ENCODE results near the gene WDR41.
"Not testable (repeated sequence)": the region's sequence is repeated elsewhere in the genome, so short reads cannot be mapped to it uniquely, and the experiment has no call there.

Gene WDR41

DNA sequence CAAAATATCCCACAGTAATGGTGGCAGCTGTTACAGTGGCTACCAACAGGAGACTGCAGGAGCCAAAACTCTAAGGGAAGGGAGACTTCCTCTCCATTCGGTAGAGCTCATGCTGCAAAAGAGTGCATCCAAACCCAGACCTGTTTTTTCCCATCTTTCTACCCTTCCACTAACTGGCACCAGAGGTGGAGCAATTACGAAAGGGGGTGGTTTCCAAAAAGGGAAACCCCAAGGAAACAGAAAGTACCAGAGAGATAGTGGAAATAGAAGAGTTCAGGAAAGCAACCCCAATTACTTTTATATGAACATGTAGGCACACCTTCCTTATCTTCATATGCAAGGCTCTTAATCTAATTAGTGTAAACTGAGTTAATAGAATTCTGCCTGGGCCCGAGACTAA is 7.3 kb upstream of the WDR41 start:
- Histone ChIP-seq H3K27ac (replicated peaks) (no peak overlapping the region), H3K4me3 (replicated peaks; ENCODE audit: insufficient read depth, low read length) (no peak overlapping the region), H3K27me3 (ENCODE audit: insufficient read depth, poor library complexity, severe bottlenecking) (no peaks in the 10 kb centered on the region)
- DNase-seq (ENCODE audit: low read depth in 1 of 2, low spot score in 1 of 2): no peak
- TF ChIP-seq GABPA (IDR thresholded peaks at IDR 0.05; ENCODE audit: low read depth) (no peak), POLR2AphosphoS5 (IDR thresholded peaks at IDR 0.05; ENCODE audit: low read depth) (no peak)

DNA sequence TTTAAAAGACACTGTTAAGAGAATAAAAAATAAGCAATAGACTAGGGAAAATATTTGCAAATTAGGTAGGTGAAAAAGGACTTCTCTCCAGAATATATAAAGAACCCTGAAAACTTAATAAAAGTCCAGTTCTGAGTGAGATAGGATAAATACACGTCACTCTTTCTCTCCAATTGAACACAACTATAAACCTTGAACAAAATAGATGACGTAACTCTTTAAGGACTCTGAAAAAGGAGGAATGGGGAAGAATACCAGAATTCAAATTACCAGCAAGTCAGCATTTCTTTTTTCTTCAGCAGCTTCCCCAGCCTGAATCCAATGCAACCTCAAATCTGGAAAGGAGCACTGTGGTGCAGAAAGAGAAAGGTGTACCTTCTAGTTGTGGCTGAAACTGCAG is 6.8 kb upstream of the WDR41 start:
- Histone ChIP-seq H3K27me3 (ENCODE audit: insufficient read depth, poor library complexity, severe bottlenecking) (no peaks in the 10 kb centered on the region), H3K27ac (replicated peaks) (no peak overlapping the region), H3K4me3 (replicated peaks; ENCODE audit: insufficient read depth, low read length) (no peak overlapping the region)
- DNase-seq (ENCODE audit: low read depth in 1 of 2, low spot score in 1 of 2): no peak
- TF ChIP-seq, protein P1, sequence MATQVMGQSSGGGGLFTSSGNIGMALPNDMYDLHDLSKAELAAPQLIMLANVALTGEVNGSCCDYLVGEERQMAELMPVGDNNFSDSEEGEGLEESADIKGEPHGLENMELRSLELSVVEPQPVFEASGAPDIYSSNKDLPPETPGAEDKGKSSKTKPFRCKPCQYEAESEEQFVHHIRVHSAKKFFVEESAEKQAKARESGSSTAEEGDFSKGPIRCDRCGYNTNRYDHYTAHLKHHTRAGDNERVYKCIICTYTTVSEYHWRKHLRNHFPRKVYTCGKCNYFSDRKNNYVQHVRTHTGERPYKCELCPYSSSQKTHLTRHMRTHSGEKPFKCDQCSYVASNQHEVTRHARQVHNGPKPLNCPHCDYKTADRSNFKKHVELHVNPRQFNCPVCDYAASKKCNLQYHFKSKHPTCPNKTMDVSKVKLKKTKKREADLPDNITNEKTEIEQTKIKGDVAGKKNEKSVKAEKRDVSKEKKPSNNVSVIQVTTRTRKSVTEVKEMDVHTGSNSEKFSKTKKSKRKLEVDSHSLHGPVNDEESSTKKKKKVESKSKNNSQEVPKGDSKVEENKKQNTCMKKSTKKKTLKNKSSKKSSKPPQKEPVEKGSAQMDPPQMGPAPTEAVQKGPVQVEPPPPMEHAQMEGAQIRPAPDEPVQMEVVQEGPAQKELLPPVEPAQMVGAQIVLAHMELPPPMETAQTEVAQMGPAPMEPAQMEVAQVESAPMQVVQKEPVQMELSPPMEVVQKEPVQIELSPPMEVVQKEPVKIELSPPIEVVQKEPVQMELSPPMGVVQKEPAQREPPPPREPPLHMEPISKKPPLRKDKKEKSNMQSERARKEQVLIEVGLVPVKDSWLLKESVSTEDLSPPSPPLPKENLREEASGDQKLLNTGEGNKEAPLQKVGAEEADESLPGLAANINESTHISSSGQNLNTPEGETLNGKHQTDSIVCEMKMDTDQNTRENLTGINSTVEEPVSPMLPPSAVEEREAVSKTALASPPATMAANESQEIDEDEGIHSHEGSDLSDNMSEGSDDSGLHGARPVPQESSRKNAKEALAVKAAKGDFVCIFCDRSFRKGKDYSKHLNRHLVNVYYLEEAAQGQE (IDR thresholded peaks at IDR 0.05; ENCODE audit: insufficient replicate concordance, low read depth): no peak

DNA sequence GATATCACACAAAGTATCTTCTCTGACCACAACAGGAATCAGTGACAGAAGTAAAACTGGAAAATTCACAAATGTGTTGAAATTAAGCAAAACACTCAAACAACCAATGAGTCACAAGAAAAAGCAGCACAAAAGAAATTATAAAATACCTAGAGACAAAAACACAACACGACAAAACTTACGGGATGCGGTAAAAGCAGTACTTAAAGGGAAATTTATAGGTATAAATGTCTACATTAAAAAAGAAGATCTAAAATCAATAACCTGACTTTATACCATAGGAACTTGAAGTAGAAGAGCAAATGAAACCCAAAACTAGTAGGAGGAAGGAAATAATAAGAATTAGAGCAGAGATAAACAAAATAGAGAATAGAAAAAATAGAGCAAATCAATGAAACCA is 2.8 kb upstream of the WDR41 start:
- Histone ChIP-seq H3K27ac (replicated peaks) (no peak overlapping the region), H3K27me3 (ENCODE audit: insufficient read depth, poor library complexity, severe bottlenecking) (no peaks in the 10 kb centered on the region), H3K4me3 (replicated peaks; ENCODE audit: insufficient read depth, low read length) (no peak overlapping the region)
- DNase-seq (ENCODE audit: low read depth in 1 of 2, low spot score in 1 of 2): no peak
- TF ChIP-seq, protein P2, sequence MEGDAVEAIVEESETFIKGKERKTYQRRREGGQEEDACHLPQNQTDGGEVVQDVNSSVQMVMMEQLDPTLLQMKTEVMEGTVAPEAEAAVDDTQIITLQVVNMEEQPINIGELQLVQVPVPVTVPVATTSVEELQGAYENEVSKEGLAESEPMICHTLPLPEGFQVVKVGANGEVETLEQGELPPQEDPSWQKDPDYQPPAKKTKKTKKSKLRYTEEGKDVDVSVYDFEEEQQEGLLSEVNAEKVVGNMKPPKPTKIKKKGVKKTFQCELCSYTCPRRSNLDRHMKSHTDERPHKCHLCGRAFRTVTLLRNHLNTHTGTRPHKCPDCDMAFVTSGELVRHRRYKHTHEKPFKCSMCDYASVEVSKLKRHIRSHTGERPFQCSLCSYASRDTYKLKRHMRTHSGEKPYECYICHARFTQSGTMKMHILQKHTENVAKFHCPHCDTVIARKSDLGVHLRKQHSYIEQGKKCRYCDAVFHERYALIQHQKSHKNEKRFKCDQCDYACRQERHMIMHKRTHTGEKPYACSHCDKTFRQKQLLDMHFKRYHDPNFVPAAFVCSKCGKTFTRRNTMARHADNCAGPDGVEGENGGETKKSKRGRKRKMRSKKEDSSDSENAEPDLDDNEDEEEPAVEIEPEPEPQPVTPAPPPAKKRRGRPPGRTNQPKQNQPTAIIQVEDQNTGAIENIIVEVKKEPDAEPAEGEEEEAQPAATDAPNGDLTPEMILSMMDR (IDR thresholded peaks at IDR 0.05; ENCODE audit: insufficient read depth, low read length): no peak
- TF ChIP-seq, protein P1 (IDR thresholded peaks at IDR 0.05; ENCODE audit: insufficient replicate concordance, low read depth): no peak
- TF ChIP-seq SPI1 (IDR thresholded peaks at IDR 0.05; ENCODE audit: borderline replicate concordance, low read depth) (no peak), POLR2AphosphoS5 (IDR thresholded peaks at IDR 0.05; ENCODE audit: low read depth) (no peak), GABPA (IDR thresholded peaks at IDR 0.05; ENCODE audit: low read depth) (no peak)

DNA sequence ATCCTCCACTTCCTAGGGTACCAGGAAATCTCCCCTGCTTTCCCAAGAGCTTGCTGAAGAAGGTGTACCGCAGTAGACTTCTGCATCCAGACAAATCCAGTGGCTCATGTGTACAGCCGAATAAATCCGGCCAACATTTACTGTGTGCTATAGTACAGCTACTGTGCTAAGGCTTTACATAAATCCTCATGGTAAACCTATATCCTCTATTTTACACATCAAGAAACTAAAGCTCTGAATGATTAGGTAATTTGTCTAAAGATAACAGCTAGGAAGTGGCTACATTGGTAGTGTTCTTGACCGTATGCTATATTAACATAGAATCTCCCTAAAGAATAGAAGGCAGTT is 511 bp upstream of the WDR41 start:
- Histone ChIP-seq H3K27ac (replicated peaks) (no peak overlapping the region), H3K27me3 (ENCODE audit: insufficient read depth, poor library complexity, severe bottlenecking) (no peaks in the 10 kb centered on the region), H3K4me3 (replicated peaks; ENCODE audit: insufficient read depth, low read length) (no peak overlapping the region)
- DNase-seq (ENCODE audit: low read depth in 1 of 2, low spot score in 1 of 2): no peak
- no peak for TF ChIP-seq SPI1 (IDR thresholded peaks at IDR 0.05; ENCODE audit: borderline replicate concordance, low read depth)
- TF ChIP-seq GABPA (IDR thresholded peaks at IDR 0.05; ENCODE audit: low read depth): no peak
- TF ChIP-seq, protein P2 (IDR thresholded peaks at IDR 0.05; ENCODE audit: insufficient read depth, low read length): no peak
- TF ChIP-seq, protein P1 (IDR thresholded peaks at IDR 0.05; ENCODE audit: insufficient replicate concordance, low read depth): no peak
- no peak for TF ChIP-seq POLR2AphosphoS5 (IDR thresholded peaks at IDR 0.05; ENCODE audit: low read depth)

DNA sequence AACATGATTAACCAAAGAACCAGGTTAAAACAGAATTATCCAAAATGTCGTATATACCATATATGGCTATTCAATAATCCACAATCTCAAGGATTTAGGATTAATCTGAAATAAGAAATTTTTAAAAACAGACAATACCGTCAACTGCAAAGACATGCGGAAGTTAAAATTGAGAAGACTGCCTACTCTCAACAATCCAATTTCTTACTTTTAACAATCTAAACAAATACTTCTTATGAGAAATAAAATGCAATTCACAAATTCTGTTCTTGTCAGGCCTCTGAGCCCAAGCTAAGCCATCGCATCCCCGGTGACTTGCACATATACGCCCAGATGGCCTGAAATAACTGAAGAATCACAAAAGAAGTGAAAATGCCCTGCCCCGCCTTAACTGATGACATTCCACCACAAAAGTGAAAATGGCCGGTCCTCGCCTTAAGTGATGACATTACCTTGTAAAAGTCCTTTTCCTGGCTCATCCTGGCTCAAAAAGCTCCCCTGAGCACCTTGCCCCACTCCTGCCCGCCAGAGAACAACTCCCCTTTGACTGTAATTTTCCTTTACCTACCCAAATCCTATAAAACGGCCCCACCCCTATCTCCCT is 1.3 kb downstream of the WDR41 start:
- Histone ChIP-seq H3K27ac (replicated peaks) (peak overlapping the region; percentile 88), H3K4me3 (replicated peaks; ENCODE audit: insufficient read depth, low read length) (peak overlapping the region; percentile 65)
- not testable (repeated sequence) for H3K27me3 ChIP-seq (ENCODE audit: insufficient read depth, poor library complexity, severe bottlenecking)
- DNase-seq (ENCODE audit: low read depth in 1 of 2, low spot score in 1 of 2): peak in 1 of 2 experiments; percentile 12
